H1 (cell line): ENCODE data around the gene UFSP1.

ENCODE experiments used
- GABPA ChIP-seq: IDR thresholded peaks from 2 replicates; pipeline ENCODE4 v1.6.1; 2011; ENCODE audit warnings: mild to moderate bottlenecking, low read length, moderate library complexity, borderline replicate concordance; ENCODE audit not compliant: insufficient read depth
- YY1 ChIP-seq: IDR thresholded peaks from 2 replicates; pipeline ENCODE4 v1.6.1; 2011; ENCODE audit warnings: low read depth, mild to moderate bottlenecking, low read length

- peak; percentile 30; the same call in 1 of the 2 replicates for TF ChIP-seq GABPA
- TF ChIP-seq YY1: peak; percentile 56; the same call in 1 of the 2 replicates
These were observed 37.3 kb downstream of the UFSP1 start, which contains the start of gene SLC12A9 for GRCh38 chr7:100852048-100852872.
